Liver (tissue), 3 donors: ENCODE results near the gene GPRC5B.

Experiments used
- CTCF ChIP-seq: fragments of 150-350 bp; IDR thresholded peaks from 2 replicates; pipeline ENCODE4 v1.5.1; 2017; ENCODE audit warnings: improper control_type of control experiment, low read depth, low read length; ENCODE audit not compliant: missing input control
- EGR1 ChIP-seq, 2 donors: IDR thresholded peaks; 2 replicates each; pipeline ENCODE4 v1.6.1; 2016 to 2018; ENCODE audit warnings: antibody characterized with exemption in 2 of 2, low read depth in 2 of 2
- FOXA1 ChIP-seq: IDR thresholded peaks from 2 replicates; pipeline ENCODE4 v1.6.1; 2016; ENCODE audit warnings: antibody characterized with exemption
- FOXA2 ChIP-seq: IDR thresholded peaks from 2 replicates; pipeline ENCODE4 v1.6.1; 2016; ENCODE audit warnings: antibody characterized with exemption
- HNF4G ChIP-seq: IDR thresholded peaks from 2 replicates; pipeline ENCODE4 v1.6.1; 2016; ENCODE audit warnings: antibody characterized with exemption
- JUND ChIP-seq, 2 donors: IDR thresholded peaks; 2 replicates each; pipeline ENCODE4 v1.6.1; 2016; ENCODE audit warnings: antibody characterized with exemption in 2 of 2
- MAX ChIP-seq: IDR thresholded peaks from 2 replicates; pipeline ENCODE4 v1.6.1; 2016; ENCODE audit warnings: antibody characterized with exemption
- RAD21 ChIP-seq, 2 donors: IDR thresholded peaks; 2 replicates each; pipeline ENCODE4 v1.6.1; 2016; ENCODE audit warnings: antibody characterized with exemption in 2 of 2, mild to moderate bottlenecking in 2 of 2
- REST ChIP-seq: IDR thresholded peaks from 2 replicates; pipeline ENCODE4 v1.6.1; 2016; ENCODE audit warnings: antibody characterized with exemption, mild to moderate bottlenecking
- RXRA ChIP-seq, 2 donors: IDR thresholded peaks; 2 replicates each; pipeline ENCODE4 v1.6.1; 2017 to 2018; ENCODE audit warnings: antibody characterized with exemption in 2 of 2, mild to moderate bottlenecking in 1 of 2
- SP1 ChIP-seq: IDR thresholded peaks from 2 replicates; pipeline ENCODE4 v1.6.1; 2018; ENCODE audit warnings: antibody characterized with exemption, mild to moderate bottlenecking
- TAF1 ChIP-seq: conservative IDR thresholded peaks from 2 replicates; pipeline ENCODE4 v1.6.1; 2016; ENCODE audit warnings: antibody characterized with exemption, mild to moderate bottlenecking
- YY1 ChIP-seq: IDR thresholded peaks from 2 replicates; pipeline ENCODE4 v1.6.1; 2016; ENCODE audit warnings: antibody characterized with exemption, mild to moderate bottlenecking
- ZBTB33 ChIP-seq: IDR thresholded peaks from 2 replicates; pipeline ENCODE4 v1.6.1; 2016; ENCODE audit warnings: antibody characterized with exemption
- donor health status: healthy.
- donor health status: healthy.

- no peak for TF ChIP-seq TAF1
- TF ChIP-seq CTCF: no peak
- TF ChIP-seq SP1: no peak
- TF ChIP-seq RXRA (IDR thresholded peaks at IDR 0.05): no peak
- TF ChIP-seq YY1: no peak
- no peak for TF ChIP-seq HNF4G
- no peak for TF ChIP-seq RAD21 (IDR thresholded peaks at IDR 0.05)
- TF ChIP-seq MAX: no peak
- TF ChIP-seq ZBTB33: no peak
- no peak for TF ChIP-seq JUND (IDR thresholded peaks at IDR 0.05)
- no peak for TF ChIP-seq REST
- no peak for TF ChIP-seq EGR1 (IDR thresholded peaks at IDR 0.05; ENCODE audit: low read depth in 2 of 2)
- TF ChIP-seq FOXA1: no peak
- no peak for TF ChIP-seq FOXA2
Measured at GRCh38 chr16:19853742-19854542, 30.7 kb downstream of the GPRC5B start.
